GM18907 (cell line): Measurements from ENCODE around the gene ICOSLG.
"Not testable (repeated sequence)": the region's sequence is repeated elsewhere in the genome, so short reads cannot be mapped to it uniquely, and the experiment has no call there.

Experiments
- ATAC-seq: cut with Tn5 transposase; IDR thresholded peaks from one replicate; pipeline ENCODE4 v1.9.1; 2021; ENCODE audit warnings: mild to moderate bottlenecking, moderate library complexity; ENCODE audit not compliant: unreplicated experiment

ICOSLG gene

GRCh38 chr21:44184862-44185261, 55.9 kb downstream of the ICOSLG start:
- not testable (repeated sequence) for ATAC-seq

- ATAC-seq: not testable (repeated sequence)
Measured at GRCh38 chr21:44182202-44182601, 58.5 kb downstream of the ICOSLG start.

- ATAC-seq: not testable (repeated sequence)
Measured at GRCh38 chr21:44181506-44181905, 59.2 kb downstream of the ICOSLG start.

- not testable (repeated sequence) for ATAC-seq
Measured at GRCh38 chr21:44176127-44176526, 64.6 kb downstream of the ICOSLG start.

- ATAC-seq: peak; percentile 73
Measured at GRCh38 chr21:44175189-44175588, 65.6 kb downstream of the ICOSLG start.
